ENCODE measurements around the gene PDS5B. TPM values are rescaled to one million over a fixed set of nuclear protein-coding genes. Genes with fewer than 3 reads are reported as not detected.

PDS5B gene, protein sequence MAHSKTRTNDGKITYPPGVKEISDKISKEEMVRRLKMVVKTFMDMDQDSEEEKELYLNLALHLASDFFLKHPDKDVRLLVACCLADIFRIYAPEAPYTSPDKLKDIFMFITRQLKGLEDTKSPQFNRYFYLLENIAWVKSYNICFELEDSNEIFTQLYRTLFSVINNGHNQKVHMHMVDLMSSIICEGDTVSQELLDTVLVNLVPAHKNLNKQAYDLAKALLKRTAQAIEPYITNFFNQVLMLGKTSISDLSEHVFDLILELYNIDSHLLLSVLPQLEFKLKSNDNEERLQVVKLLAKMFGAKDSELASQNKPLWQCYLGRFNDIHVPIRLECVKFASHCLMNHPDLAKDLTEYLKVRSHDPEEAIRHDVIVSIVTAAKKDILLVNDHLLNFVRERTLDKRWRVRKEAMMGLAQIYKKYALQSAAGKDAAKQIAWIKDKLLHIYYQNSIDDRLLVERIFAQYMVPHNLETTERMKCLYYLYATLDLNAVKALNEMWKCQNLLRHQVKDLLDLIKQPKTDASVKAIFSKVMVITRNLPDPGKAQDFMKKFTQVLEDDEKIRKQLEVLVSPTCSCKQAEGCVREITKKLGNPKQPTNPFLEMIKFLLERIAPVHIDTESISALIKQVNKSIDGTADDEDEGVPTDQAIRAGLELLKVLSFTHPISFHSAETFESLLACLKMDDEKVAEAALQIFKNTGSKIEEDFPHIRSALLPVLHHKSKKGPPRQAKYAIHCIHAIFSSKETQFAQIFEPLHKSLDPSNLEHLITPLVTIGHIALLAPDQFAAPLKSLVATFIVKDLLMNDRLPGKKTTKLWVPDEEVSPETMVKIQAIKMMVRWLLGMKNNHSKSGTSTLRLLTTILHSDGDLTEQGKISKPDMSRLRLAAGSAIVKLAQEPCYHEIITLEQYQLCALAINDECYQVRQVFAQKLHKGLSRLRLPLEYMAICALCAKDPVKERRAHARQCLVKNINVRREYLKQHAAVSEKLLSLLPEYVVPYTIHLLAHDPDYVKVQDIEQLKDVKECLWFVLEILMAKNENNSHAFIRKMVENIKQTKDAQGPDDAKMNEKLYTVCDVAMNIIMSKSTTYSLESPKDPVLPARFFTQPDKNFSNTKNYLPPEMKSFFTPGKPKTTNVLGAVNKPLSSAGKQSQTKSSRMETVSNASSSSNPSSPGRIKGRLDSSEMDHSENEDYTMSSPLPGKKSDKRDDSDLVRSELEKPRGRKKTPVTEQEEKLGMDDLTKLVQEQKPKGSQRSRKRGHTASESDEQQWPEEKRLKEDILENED (N-terminal part only)
- 13.4 and 14.5 TPM in 2 replicates for total RNA-seq (2014; rRNA removed; shearing (Covaris generic))
- 13.6 and 14.2 TPM in 2 replicates for polyA plus RNA-seq (2016; fragmentation: Nextera tagmentation; extraction: Ambion mirVana)

DNA sequence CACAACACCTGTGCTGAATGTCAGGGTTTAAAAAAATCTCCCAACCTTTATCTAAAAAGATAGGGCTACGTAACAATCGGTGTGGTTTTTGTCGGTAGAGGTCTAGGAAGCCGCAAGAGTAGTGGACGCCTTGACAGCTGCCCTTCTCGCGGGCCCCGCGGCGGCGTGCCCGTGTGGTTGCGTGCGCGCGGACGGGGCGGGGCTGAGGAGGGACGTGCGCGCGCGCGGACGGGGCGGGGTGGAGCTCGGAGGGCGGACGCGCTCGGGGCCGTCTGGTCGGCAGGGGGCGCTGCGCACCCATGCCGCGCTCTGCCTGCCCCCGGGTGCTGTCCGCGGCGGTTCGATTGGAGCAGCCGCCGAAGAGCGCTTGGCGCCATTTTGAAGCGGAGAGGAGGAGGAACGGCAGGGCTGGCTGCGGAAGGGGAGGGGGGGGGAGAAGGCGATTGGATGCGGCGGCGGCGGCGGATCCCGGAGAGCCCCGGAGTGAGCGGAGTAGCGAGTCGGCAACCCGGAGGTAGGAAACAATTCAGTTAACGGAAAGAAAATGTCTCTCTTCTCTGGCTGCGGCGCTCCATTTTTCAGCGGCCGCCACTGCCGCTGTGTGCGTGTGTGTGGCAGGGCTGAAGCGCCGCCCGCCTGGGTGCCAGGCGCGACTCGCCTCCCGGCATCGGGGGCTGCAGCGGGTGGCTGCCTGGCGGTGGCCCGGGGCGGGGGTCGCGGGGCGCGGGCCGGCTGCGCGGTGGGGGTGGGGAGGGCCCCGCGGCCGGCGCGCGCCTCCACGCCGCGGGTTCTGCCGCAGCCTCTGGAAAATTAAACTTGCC is at the start of gene PDS5B:
TSS of gene PDS5B (plus strand) at position 373 of the 821 bp plus-strand sequence. CDS start 62,321 bp downstream, outside the sequence.
- 0 to 1% methylated on average over 25 to 84 of the region's 97 CpGs for WGBS, 2 experiments (ENCODE audit: low coverage in 1 of 2, low lambda C conversion rate in 2 of 2, missing lambda C conversion rate in 2 of 2)
- Histone ChIP-seq H3K27ac (peak within 1 kb of the TSS; percentile 74), H3K9ac (peak within 1 kb of the TSS; percentile 85), H3K4me2 (ENCODE audit: unreplicated experiment) (peak within 1 kb of the TSS; percentile 90), H3K9me3 (ENCODE audit: low read depth) (no peaks in the 10 kb centered on the region), H3K4me3 (peak within 1 kb of the TSS; percentile 97), H2AFZ (peak within 1 kb of the TSS; percentile 98), H4K20me1 (ENCODE audit: insufficient read depth) (no peaks in the 10 kb centered on the region), H3F3A (ENCODE audit: insufficient read depth) (peaks cover 17% of the 10 kb centered on the region), H3K27me3 (replicated peaks; ENCODE audit: insufficient read depth) (no peaks in the 10 kb centered on the region), H3K79me2 (ENCODE audit: insufficient read depth) (peaks cover 39% of the 10 kb centered on the region), H3K36me3 (ENCODE audit: low read depth) (no peaks in the 10 kb centered on the region), H3K4me1 (ENCODE audit: insufficient read depth) (peaks cover 22% of the 10 kb centered on the region), H3K9me2 (ENCODE audit: insufficient read depth) (no peaks in the 10 kb centered on the region)
- TF ChIP-seq EZH2 (IDR thresholded peaks at IDR 0.05; ENCODE audit: insufficient read depth, poor library complexity, severe bottlenecking) = no peak
- TF ChIP-seq EZH2phosphoT487 (IDR thresholded peaks at IDR 0.05; ENCODE audit: insufficient read depth, low read depth) = no peak
- DNase-seq = peak; percentile 98
- in situ Hi-C loops (cut with MboI) = loop anchor here (25.0 kb wide), 2 partner anchors 951 to 1126 kb away; no protein-coding TSS in a partner anchor

DNA sequence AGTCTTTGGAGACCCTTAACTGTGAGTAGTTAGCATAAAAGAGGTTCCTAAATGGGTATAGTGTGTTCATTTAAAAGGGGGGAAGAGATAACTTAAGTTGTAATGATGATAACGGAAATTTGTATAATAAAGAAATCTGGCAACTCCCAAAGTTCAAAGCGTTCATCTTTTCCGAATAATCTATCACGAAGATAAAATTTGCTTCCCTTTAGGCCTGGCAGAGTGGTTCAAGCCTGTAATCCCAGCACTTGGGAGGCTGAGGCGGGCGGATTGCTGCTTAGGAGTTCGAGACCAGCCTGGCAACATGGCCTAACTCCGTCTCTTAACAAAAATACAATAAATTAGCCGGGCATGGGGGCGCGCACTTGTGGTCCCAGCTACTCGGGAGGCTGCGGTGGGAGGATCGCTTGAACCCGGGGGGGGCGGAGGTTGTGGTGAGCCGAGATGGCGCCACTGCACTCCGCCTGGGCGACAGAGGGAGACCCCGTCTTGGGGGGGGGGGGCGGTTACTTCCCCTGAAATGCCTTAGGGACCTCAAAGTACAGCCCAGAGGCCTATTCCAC is 48.6 kb upstream of the PDS5B start:
- H3K27ac ChIP-seq = peak overlapping the region; percentile 91
- peak; percentile 32 for DNase-seq
- peaks cover 26% of the 10 kb centered on the region for H3K4me1 ChIP-seq (ENCODE audit: insufficient read depth)
- TF ChIP-seq EZH2phosphoT487 (IDR thresholded peaks at IDR 0.05; ENCODE audit: insufficient read depth, low read depth) (no peak), EZH2 (IDR thresholded peaks at IDR 0.05; ENCODE audit: insufficient read depth, poor library complexity, severe bottlenecking) (no peak)
- 22 to 31% methylated on average over 15 to 22 of the region's 22 CpGs for WGBS, 2 experiments (ENCODE audit: low coverage in 1 of 2, low lambda C conversion rate in 2 of 2, missing lambda C conversion rate in 2 of 2)
- no peaks in the 10 kb centered on the region for H3K27me3 ChIP-seq (replicated peaks; ENCODE audit: insufficient read depth)
- H4K20me1 ChIP-seq (ENCODE audit: insufficient read depth) = no peaks in the 10 kb centered on the region
- peak overlapping the region; percentile 99 for H3K9ac ChIP-seq
- in situ Hi-C loops (cut with MboI) = no loop called here
- H3K9me2 ChIP-seq (ENCODE audit: insufficient read depth) = no peaks in the 10 kb centered on the region
- no peaks in the 10 kb centered on the region for H3K9me3 ChIP-seq (ENCODE audit: low read depth)
- H3K79me2 ChIP-seq (ENCODE audit: insufficient read depth) = peaks cover 59% of the 10 kb centered on the region
- peak overlapping the region; percentile 98 for H3K4me3 ChIP-seq
- H3K4me2 ChIP-seq (ENCODE audit: unreplicated experiment) = peak overlapping the region; percentile 80
- peak overlapping the region; percentile 95 for H2AFZ ChIP-seq
- H3K36me3 ChIP-seq (ENCODE audit: low read depth) = peaks cover 25% of the 10 kb centered on the region
- H3F3A ChIP-seq (ENCODE audit: insufficient read depth) = no peaks in the 10 kb centered on the region; the same call in 1 of the 2 replicates

DNA sequence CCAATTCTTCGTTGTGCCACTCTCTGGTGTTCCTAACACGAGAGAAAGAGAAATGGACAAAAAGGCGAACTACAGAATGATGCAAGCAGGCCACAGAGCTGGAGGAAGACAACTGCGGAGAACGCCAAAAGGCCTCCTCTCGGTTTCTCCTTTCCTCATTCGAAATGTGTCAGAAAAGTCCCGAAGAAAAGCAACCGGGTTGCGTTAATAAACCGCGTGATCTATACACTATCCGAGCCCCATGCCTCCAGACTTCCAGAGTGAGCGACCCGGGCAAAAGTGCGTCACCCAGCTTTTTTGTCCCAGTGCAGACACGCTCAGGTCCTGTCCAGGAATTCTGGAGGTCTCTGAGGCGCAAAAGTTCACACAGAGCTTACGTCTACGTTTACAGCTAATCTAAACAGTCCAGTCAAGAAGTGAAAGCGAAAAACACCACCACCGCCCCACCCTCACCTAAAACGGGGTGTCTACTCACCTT is 48.1 kb upstream of the PDS5B start:
- Histone ChIP-seq H3K4me3 (peak overlapping the region; percentile 98), H3K9me3 (ENCODE audit: low read depth) (no peaks in the 10 kb centered on the region), H3K79me2 (ENCODE audit: insufficient read depth) (peaks cover 54% of the 10 kb centered on the region), H3K4me1 (ENCODE audit: insufficient read depth) (peaks cover 26% of the 10 kb centered on the region), H3K9ac (peak overlapping the region; percentile 99), H3K36me3 (ENCODE audit: low read depth) (peaks cover 25% of the 10 kb centered on the region), H3K4me2 (ENCODE audit: unreplicated experiment) (peak overlapping the region; percentile 80), H3F3A (ENCODE audit: insufficient read depth) (no peaks in the 10 kb centered on the region; the same call in 1 of the 2 replicates), H3K9me2 (ENCODE audit: insufficient read depth) (no peaks in the 10 kb centered on the region), H4K20me1 (ENCODE audit: insufficient read depth) (no peaks in the 10 kb centered on the region), H2AFZ (peak overlapping the region; percentile 95), H3K27me3 (replicated peaks; ENCODE audit: insufficient read depth) (no peaks in the 10 kb centered on the region), H3K27ac (peak overlapping the region; percentile 91)
- TF ChIP-seq EZH2 (IDR thresholded peaks at IDR 0.05; ENCODE audit: insufficient read depth, poor library complexity, severe bottlenecking) (no peak), EZH2phosphoT487 (IDR thresholded peaks at IDR 0.05; ENCODE audit: insufficient read depth, low read depth) (no peak)
- WGBS, 2 experiments (ENCODE audit: low coverage in 1 of 2, low lambda C conversion rate in 2 of 2, missing lambda C conversion rate in 2 of 2) = 0 to 1% methylated on average over 23 of the region's 23 CpGs
- in situ Hi-C loops (cut with MboI) = no loop called here
- DNase-seq = peak; percentile 76
